GDM1 (cell line): Measurements from ENCODE around the gene NOP56.

Source experiments
- DNase-seq: peaks from one replicate; lab custom pipeline; 2025; lab: John Stamatoyannopoulos, UW

NOP56 gene, protein sequence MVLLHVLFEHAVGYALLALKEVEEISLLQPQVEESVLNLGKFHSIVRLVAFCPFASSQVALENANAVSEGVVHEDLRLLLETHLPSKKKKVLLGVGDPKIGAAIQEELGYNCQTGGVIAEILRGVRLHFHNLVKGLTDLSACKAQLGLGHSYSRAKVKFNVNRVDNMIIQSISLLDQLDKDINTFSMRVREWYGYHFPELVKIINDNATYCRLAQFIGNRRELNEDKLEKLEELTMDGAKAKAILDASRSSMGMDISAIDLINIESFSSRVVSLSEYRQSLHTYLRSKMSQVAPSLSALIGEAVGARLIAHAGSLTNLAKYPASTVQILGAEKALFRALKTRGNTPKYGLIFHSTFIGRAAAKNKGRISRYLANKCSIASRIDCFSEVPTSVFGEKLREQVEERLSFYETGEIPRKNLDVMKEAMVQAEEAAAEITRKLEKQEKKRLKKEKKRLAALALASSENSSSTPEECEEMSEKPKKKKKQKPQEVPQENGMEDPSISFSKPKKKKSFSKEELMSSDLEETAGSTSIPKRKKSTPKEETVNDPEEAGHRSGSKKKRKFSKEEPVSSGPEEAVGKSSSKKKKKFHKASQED

DNA sequence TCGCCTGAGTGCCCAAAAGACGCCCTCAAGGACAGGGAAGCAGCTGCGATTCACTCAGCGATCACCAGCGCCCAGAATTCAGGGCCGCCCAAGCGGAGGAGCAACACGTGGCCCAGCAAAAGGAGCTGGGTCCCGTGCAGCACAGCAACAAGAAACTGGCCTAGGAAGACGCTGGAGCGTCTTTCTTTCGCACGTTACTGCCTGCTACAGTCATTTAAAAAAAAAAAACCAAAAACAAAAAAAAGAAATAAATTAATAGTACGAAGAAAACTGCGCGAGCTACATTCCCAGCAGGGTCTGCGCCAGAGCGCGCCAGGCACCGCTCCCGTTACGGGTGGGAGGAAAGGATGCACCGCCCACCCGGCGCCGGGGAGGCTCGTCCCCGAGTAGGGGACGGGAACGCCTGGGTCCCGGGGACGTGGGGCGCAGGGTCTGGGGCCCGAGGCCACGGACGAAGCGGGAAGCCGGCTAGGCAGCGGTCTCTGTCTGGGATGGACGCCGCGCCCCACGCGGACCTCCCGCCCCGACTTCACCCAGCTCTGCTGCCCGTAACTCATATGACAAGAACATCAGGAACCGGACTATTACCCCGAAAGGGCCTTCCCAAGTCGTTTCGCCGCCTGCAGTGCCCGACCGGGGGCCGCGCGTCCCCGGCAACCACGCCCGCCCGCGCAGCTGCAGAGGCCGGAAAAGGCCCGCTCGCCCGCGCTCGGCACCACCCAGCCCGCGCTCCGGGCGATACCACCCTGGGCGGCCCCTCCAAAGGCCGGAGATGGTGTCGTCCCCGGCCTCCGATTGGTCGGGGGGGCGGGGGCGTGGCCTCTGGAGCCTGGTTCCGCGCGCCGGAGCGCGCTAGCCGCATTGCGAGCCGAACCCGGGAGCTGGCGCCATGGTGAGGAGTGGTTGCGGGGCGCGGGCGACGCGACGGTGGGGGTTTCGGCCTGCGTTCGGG is at the start of gene NOP56:
Gene NOP56 (plus strand): TSS at position 861 of the 952 bp plus-strand sequence. CDS start 29 bp downstream, at position 890.
- peak; percentile 90 for DNase-seq

DNA sequence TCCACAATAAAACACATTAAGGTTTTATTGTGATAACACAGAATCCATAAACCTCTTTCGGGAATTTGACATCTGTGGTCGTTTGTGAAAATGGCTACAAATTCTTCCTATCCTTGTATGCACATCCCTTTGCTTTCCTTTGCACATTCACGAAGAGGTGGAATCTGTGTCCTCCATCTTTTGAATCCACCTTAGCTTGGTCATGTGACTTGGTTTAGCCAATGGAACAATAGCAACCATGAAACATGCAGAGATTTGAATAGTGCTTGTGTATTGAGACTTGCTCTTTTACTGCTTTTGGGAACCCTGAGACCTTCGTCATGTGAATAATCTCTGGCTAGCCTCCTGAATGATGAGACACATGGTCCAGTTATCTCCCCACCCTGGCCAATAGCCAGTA is 49.7 kb upstream of the NOP56 start:
- DNase-seq = no peak

DNA sequence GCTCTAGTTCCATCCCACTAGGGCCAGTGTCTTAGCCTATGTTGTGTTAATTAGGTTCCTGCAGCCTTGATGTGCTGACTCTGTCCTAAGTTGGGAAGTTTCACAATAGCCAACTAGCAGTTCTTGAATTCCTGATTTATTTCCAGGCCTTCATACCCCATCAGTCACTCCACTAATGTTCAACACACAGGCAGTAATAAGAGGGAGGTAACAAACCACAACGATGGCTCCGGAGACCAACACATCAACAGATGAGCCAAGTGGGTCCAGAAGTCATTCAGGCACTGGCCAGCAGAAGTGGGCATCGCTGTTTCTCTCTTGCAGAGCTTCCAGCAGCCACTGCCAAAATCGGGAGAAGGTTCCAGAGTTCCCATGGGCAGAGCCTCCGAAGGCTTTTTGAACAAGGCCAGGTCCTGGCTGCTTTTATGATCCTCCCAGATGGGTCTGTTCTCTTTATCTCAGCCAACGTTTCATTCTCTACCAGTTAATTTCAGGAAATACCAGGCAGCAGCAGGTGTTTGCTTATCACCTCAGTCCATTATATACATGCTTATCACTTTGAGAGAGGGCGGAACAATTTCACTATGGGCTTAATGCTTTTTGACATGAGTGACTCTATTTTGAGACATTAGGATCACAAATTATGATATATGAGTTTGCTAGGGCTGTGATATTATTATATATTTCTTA is 48.5 kb upstream of the NOP56 start:
- no peak for DNase-seq

DNA sequence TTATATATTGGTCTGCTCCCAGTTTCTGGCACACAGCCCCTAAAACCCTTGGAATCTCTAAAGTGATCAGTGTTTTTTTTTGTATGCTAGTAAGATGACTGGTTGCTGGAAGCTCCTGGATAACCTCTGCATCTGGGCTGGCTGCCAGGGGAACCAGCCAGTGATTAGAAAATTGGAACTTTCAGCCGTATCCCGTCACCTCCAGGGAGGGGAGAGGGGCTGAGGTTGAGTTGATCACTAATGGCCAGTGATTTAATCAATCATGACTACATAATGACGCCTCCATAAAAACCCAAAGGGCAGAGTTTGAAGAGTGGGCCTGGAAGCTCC is 48.0 kb upstream of the NOP56 start:
- DNase-seq = no peak

DNA sequence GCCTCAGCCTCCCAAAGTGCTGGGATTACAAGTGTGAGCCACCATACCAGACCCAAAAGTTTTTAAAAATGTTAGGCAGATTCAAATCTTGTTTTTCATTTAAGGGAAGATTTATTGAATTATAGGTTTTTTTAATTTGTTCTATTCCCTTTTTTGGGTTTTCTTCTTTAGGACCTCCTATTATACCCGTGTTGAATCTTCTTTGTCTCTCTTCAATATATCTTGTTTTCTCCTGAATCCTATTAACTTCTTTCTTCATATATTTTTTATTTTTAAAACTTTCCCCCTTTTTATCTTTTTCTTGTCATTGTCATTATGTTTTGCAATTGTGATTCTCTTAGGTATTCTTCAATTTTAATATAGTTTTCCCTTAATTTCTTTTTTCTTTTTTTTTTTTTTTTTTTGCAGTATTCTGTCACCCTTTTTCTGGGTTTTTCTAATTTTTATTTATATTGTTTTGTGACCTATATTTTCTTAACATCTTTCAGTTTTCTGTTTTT is 45.9 kb upstream of the NOP56 start:
- no peak for DNase-seq

DNA sequence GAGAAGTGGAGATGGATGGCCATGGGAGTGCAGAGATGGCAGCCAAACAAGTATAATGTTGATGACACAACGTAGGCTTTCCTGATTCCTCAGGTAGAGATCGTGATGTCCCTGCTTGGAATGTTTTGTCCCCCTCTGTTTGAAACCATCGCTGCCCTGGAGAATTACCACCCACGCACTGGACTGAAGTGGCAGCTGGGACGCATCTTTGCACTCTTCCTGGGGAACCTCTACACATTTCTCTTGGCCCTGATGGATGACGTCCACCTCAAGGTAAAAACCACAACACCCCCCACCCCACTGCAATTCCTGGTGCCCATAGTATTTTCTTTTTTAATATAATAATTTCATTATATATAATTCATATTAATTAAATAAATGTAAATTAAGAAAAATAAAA is 42.1 kb upstream of the NOP56 start:
- DNase-seq = no peak

DNA sequence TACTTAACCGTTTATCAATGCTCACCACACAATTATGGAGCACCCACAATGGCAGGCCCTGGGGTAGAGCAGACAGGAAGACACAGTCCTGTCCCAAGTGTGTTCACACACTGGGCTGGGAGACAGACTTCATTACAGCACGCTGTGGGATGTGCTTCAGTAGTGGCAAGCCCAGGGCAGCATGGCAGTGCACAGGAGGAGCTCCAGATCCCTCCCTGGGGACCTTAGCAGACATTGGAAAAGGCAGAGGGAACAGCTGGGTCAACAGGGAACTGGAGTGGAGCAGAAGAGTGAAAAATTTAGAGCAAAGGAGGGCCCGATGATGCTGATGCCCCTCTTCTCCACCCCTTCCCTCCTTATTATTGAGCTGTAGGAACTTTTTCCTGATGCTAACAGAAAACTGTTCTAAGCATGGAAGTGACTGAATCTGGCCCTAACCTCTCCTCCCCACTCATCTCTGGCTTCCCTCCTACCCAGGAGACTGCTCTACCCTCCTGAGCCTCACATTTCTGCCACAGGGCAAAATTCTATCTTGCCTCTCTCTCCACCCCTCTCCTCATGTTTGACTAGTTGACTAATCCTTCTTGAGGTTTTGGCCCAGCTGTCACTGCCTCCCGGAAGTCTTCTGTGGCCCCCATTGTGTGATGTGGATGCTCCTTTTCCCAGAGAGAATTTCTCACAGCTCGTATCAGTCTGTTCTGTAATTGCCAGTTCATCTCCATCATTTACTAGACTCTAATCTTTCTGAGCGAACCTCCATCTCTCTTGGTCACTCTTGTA is 41.3 kb upstream of the NOP56 start:
- DNase-seq = no peak

DNA sequence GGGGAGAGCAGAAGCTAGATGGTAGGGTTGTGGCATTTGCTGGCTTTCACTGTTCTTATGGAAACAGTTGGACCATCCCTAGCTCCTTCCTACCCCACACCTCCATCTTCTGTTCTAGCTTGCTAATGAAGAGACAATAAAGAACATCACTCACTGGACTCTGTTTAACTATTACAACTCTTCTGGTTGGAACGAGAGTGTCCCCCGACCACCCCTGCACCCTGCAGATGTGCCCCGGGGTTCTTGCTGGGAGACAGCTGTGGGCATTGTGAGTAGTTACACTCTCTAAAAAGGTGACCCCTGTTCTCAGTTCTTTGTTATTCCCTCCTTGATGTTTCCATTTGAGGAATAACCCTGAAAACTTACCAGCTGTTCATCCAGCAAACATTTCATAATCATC is 40.4 kb upstream of the NOP56 start:
- DNase-seq = no peak

DNA sequence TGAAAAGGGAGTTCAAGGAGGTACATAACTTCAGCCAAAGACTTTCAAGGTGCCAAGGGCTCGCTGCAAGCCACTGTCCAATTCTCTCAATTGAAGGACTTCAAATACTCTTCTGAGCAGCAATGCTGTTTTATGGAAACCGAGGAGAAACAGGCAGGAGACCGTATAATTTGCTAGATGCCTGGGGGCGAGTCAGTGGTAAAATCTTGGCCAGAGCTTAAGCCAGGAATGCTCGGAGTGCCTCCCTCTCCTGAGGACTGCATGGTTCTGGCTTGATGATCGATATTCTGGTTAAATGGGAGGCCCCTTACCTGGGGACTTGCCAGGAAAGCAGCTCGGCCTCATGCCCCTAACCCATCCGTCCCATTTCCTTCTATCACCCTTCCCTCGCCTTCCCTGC is 35.8 kb upstream of the NOP56 start:
- DNase-seq = no peak

DNA sequence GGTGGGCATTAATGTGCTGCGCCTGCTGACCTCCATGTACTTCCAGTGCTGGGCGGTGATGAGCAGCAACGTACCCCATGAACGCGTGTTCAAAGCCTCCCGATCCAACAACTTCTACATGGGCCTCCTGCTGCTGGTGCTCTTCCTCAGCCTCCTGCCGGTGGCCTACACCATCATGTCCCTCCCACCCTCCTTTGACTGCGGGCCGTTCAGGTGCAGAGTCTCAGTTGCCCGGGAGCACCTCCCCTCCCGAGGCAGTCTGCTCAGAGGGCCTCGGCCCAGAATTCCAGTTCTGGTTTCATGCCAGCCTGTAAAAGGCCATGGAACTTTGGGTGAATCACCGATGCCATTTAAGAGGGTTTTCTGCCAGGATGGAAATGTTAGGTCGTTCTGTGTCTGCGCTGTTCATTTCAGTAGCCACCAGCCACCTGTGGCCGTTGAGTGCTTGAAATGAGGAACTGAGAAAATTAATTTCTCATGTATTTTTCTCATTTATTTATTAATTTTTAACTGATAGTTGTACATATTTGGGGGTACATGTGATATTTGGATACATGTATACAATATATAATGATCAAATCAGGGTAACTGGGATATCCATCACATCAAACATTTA is 35.2 kb upstream of the NOP56 start:
- no peak for DNase-seq

DNA sequence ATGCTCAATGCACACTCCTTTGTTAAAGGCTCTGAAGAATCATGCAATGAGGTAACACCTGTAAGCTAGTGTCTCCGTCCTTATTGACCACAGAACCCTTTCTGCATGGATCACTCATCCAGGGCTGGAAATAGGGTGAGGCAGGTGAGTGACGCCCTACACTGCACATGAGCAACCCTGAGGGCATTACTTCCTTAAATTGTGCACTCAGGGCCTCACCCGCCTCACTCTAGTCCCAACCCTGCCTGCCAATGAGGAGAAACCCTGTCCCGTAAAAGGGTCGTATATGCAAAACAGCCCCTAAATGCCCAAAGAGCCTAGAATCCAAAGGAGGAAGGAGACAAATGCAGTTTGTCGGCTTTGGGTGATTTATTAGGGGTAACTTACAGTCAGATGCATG is 33.6 kb upstream of the NOP56 start:
- DNase-seq = no peak

DNA sequence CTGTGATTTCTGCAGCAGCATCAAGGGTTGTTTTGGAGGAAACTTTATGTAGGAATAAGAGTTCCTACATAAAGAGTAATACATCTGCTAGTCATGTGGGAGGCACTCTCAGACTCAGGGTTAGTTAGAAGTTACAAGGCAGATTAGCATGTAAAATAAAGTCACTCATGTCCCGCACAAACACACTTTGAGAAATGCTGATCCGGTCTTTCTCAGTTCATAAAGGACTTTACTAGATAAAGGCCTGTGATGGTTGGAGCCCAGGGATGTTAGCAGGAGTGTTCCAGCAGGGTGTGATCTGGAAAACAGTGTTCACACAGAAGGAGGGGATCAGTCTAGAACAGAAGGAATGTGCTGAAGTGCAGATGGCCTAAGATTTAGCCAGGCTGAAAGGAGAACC is 33.1 kb upstream of the NOP56 start:
- DNase-seq = no peak

DNA sequence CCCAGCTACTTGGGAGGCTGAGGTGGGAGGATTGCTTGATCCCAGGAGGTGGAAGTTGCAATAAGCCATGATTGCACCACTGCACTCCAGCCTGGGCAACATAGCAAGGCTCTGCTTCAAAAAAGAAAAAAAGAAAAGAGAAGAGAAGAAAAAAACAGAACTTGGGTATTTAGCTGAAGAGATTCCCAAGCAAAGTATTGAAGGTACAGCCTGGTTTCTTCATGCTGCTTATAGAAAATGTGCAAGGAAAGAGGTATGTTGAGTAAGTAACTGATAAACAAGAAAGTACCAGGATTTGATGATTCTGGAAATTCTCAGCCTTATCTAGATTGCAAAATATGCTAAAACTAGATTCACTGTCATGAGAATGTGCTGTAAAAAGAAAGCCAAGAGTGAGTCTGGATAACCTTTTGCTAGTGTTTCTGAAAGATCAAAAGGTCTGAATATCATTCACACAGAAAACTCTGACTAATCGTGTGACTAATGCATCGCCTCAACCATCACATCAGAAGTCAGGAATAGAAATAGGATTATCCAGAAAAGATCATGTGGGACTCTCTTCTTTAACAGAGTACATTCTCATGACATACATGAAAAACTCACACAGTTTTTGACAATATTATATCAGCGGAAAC is 32.4 kb upstream of the NOP56 start:
- DNase-seq = no peak

DNA sequence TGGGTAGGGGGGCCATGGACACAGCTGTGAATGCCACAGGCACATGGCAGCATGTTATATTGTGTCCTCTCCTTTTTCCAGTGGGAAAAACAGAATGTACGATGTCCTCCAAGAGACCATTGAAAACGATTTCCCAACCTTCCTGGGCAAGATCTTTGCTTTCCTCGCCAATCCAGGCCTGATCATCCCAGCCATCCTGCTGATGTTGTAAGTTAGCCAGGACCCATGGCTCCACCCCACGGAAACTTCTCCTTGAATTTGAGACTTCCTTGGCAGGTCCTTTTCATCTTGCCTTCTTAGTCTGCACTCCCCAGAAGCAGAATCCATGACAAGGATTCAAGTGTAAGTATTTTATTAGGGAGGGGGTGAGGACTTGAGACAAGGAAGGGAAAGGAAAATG is 28.2 kb upstream of the NOP56 start:
- DNase-seq = no peak

DNA sequence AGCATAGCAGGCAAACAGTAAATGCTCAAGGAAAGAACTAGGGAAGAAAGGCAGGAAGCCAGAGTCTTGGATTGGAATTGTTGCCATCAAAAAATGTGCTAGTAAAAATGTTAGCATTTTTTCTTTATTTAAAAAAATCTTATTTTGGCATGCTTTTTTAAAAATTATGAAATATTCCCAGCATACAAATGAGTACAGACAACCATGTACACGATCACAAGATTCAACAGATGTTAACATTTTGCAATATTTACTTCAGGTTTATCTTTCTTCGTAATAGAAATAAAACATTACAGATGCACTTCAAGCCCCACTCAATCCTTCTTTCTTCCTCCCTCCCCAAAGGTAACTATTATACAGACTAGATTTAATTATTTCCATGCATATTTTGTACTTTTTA is 27.4 kb upstream of the NOP56 start:
- DNase-seq = no peak

DNA sequence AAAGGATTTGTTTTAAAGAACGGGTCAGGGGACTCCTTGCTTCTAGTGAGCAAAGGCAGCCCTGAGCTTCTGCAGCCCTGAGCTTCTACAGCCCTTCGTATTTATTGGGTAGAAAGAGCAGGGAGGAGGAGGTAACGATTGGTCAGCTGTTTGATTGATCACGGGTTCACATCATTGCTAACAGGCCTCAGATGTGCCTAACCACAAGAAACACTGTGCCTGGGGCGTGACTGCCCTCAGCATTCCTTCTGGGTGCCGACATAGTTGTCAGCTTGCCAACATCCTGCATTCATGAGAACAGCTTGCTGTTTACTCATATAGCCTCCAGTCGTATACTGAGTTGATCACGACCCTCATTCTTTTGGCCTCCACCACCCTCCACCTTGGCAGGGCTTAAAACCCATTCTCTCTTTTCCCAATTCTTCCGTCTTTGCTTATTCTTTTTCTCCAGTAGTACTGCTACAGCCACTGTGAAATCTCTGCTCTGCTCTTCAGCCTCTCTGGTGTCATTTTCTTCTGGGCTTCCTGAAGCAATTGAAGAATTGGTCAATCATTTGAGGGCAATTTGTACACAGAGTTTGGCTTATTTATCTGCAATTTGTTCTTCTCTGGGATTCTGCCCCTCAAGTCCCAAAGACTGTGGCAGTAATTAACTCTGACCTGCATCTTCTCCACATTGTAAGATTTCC is 25.4 kb upstream of the NOP56 start:
- no peak for DNase-seq

DNA sequence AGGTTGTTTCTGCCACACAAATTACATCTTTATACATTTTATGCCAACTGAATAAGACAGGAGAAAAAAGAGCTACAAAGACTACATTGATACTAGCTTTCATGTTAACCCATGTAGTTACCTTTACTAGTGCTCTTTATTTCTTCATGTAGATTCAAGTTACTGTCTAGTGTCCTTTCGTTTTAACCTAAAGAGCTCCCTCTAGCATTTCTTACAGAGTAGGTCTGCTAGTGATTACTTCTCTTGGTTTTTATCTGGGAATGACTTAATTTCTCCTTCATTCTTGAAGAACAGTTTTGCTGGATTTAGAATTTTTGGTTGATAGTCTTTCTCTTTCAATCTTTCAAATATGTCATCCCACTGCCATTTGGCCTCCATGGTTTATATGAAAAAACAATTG is 21.2 kb upstream of the NOP56 start:
- no peak for DNase-seq

DNA sequence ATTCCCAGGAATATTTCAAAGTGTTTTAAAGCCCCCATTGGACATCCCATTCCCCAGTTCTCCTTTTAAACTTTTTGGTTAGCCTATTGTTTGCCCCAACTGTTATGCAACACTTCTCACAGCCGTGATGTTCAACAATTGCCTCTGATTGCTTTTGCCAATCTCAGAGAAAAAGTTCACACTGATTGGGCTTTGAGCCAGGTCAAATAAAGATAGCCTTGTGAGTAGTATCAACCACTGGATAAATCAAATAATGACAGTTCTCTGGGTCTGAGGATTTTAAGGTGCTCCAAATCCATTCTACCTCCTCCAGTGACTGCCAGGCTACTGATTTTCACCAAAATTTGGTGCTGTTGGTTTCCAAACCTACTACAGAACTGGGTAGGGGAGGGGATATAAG is 19.1 kb upstream of the NOP56 start:
- no peak for DNase-seq

DNA sequence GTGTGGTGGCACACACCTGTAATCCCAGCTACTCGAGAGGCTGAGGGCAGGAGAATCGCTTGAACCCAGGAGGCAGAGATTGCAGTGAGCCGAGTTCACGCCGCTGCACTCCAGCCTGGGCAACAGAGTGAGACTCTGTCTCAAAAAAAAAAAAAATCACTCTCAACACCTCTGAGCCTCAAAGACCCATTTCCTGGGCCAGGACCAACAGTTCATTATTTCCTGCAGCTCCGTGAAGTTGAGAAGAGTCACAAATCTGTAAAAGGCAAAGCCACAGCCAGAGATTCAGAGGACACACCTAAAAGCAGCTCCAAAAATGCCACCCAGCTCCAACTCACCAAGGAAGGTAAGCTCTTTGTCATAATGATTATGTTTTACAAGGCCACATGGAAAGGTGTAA is 15.2 kb upstream of the NOP56 start:
- DNase-seq = no peak

DNA sequence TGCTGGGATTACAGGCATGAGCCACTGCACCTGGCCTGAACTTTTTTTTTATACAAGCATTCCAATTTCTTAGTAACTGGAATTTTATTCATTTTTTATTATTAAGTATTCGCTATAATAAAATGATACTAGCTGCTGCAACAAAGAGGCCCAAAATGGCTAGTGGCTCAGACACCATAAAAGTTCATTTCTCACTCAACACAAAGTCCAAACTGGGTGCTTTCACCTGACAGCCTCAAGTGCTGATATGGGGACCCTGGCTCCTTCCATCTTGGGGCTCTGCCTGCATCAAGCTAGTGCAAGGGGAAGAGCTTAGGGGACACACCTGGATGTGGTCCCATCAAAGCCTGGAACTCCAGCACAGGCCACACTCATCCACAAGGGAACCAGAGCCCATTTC is 12.2 kb upstream of the NOP56 start:
- no peak for DNase-seq
